ENCODE measurements around the gene PHOX2A.

The PHOX2A gene

DNA sequence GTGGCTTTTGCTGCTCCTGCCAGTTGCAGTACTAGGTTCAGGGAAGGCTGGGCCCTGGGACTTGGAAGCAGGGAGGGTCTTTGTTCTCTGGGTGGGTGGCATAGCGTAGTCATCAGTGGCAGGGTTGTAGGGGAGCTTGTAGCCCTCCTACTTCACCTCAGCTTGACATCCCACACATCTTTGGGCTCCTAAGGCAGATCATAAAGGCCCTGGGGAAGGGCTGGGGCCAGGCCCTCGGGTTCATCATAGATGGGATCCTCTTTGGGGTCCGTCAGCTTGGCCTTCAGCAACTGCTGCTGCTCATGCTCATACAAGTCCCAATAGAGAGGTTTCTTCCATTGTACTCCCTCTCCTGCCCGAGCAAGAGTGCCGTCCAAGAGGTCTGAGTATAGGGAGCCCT lies 6.0 kb upstream of the PHOX2A start:
- no peak for DNase-seq (ENCODE audit: low read depth, low spot score)

DNA sequence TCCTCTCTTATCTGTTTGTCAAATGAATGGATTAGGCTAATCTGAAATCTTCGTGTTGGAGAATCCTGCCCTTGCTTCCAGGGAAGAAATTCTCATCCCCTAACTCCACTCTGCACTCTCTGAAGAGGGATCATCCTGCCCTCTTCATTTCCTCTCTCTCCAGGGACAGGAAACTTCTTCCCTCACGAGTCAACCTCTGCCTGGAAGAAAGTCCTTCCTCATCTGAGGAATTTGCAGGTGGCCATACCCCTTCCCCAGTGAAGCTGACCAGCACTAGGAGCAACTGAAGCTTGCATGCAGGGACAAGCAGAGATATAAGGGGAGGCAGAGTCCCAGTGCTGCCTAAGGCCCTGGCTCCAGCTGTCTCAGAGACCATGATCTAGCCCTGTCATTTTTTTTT lies 3.6 kb upstream of the PHOX2A start:
- no peak for DNase-seq (ENCODE audit: low read depth, low spot score)

DNA sequence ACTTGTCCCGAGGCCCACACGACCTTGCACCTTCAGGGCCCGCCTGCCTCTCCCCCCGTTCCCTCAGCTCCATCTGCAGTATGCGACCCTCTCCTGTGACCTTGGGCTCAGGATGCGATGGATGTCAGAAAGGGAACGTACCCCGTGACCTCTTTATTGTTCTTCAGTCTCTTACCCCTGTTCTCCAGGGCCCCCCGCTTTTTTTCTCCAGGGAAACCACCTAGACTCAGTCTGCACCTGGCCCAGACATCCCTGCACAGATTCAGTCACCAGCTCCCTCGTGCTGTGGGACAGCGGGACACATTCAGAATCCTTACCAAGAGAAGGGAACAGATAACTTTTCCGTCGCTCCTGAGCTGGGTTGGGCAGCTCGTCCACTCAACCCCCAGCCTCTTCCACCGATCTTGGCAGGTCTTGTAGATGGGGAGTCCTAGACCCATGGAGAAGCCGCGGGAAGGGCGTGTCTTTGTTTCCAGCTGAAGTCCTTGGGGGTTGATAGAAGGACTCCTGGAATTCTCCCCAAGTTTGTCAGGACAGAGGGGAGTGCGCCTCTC lies 1.4 kb upstream of the PHOX2A start:
- no peak for DNase-seq (ENCODE audit: low read depth, low spot score)

DNA sequence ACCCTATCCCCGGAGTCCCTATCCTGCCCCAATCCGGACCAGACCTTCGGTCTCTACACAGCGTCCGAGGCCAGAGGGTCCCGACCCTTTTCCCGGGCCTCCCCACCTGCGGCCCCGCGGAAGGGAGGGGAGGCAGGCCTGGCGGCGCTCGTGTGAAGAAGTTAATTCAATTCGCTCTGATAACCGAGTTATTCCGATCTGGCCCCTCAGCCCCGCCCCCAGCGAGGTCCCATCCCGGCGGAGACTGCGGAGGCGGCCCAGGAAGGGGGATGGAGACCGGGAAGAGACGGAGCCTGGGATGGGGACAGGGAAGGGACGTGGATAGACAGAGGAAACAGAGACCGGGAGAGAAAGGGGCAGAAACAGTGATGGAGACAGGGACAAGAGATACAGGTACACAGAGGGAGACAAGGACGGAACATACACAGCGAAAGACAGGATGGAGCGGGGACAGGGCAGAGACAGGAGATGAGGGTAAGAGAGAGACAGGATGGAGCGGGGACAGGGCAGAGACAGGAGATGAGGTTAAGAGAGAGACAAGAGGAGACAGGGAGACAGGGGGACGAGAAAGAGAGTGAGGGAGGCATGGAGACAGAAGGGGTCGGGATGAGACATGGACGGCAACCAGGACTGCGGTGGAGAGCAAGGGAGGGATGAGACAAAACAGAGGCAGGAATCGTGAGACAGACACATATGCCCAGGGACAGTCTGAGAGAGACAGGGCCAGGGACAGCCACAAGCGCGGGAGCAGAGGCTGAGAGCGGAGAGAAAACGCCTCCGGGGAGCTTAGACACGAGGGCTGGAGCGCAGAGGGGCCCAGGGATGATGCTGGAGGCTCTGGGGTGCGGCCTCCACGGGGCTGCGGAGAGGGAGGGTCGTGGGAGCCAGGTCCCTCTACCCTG lies 636 bp upstream of the PHOX2A start:
- no peak for DNase-seq (ENCODE audit: low read depth, low spot score)

DNA sequence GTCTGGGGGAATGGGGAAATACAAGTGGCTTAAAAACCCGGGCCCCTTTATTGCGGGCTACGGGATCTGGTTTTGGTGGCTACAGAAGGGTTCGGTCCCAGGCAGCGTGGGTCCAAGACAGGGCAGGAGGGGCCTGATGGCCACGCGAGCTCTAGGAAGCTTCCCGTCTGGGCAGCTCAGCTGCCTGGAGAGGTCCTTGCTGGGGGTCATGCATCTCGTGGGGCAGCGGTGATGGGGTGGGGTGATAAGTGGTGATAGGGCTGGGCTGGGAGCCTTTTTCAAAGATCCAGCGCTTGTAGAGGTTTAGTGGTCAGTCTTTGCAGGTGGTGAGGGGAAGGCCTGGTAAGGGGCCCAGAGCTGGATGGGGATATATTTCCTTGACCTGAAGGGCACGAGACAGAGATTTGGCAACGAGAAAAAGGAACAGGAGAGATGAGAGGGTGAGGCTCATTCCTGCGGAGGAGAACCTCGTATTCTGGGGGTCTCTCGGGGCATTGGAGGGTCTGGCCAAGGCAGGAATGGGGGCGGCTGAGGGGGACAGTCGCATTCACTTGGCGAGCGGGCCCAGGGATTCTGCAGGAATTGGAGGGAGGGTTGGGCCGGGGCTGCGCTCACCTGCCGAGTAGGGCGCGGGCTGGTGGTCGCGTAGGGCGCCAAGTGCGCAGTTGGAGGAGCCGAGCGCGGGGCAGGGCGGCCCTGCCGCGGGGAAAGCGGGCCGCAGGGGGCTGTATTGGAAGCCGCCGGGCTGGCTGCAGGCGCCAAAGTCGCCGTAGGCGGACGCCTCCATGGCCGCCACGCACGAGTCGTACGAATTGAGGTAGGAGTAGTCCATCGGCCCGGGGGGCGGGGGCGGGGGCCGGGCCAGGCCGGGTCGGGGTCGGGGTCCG lies 560 bp downstream of the PHOX2A start:
- DNase-seq (ENCODE audit: low read depth, low spot score): no peak

DNA sequence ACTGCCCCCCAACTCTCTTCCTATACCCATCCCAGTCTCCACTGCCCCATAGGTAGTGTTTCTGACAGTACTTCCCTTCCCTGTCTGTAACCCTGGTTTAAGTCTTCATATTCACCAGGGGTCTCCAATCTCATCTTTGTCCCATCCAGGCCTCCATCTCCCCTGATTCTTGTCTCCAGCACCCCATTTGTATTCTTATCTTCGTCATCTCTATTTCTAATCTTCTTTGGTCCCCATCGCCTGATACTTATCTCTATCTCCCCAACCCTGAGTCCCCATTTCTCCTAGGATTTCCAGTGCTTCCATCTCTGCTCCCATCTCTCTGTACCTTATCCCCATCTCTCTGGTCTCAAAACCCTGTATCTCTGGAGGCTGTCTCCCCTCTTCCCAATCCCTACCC lies 1.8 kb downstream of the PHOX2A start:
- no peak for DNase-seq (ENCODE audit: low read depth, low spot score)

DNA sequence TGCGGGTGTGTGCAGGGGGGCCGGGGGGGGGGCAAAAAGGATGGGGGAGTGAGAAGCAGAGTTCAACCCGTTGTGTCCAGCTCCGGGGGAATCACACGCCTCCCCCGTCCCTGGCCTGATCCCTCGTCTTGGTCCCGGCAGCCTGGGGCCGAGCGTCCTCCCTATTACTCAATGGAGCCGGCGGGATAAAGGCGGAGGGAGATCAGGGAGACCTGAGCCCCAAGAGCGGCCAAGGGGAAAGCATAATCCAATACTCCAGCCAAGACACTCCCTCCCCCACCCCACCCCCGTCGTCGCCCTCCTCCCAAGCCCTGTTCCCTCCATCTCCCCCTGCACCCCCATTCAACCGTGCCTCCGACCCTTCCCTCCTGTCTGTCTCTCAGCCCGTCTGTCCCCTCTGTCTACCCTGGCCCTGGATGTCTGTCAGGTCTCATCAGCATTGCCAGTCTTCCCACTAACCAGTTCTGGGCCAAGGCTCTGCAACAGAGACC lies 2.6 kb downstream of the PHOX2A start:
- no peak for DNase-seq (ENCODE audit: low read depth, low spot score)

DNA sequence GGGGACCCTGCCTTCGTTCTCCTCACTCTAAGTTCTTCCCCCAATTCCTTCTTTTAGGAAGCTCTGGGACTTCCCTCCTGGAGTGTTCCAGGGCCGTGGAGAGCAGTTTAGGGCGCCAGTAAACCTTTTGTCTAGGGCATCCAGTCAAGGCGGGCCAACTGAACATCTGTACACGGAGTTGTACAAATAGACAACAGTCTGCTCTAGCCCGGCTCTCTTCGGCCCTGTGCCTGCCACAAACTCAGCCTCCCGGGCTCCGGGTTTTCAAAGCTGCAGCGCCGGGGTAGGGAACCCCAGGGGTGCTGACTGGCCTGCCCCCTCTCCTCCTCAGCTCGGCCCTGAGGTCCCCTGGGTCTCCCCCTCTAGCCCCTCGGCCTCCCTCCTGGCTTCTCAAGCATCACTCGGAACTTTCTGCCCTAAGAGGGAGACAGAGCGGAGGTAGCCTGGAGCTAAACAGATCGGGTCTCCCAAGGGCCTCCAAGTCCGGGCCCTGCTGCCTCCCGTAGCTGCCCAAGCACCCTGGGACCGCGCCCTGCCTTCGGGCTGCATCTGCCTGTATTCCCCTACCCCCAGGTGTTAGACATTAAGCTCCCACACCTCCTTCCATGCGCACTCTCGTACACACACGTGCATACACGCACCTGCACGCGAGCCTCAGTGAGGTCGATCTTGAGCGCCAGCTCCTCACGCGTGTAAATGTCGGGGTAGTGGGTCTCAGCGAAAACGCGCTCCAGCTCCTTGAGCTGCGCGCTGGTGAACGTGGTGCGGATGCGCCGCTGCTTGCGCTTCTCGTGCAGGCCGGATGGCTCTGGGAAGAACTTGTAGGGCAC lies 3.3 kb downstream of the PHOX2A start:
- no peak for DNase-seq (ENCODE audit: low read depth, low spot score)

DNA sequence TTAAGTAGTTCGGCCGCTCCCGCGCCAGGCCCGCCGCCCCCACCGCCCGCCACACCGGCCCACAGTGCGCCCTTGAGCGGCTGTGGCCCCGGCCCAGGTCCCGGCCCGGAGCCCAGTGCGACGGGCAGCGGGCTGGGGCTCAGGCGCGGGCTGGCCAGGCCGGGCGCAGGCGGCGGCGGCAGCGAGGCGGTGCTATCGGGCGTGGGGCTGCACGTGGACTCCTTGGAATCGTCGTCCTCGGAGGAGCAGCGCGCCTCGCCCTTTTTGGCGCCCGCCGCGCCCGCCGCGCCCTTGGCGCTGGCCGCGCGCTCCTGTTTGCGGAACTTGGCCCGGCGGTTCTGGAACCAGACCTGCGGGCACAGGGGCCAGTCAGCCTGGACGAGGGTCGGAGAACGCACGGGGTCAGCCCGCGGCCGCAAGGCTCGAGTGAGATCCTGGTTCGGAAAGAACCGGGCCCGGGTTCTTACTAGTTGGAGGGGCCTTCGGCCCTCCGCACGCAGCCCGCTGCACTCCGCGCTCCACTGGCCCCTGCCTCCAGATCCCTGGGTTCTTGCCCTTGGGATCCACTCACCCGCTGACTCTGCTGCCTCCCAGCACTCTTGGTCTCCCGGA lies 4.0 kb downstream of the PHOX2A start:
- no peak for DNase-seq (ENCODE audit: low read depth, low spot score)

DNA sequence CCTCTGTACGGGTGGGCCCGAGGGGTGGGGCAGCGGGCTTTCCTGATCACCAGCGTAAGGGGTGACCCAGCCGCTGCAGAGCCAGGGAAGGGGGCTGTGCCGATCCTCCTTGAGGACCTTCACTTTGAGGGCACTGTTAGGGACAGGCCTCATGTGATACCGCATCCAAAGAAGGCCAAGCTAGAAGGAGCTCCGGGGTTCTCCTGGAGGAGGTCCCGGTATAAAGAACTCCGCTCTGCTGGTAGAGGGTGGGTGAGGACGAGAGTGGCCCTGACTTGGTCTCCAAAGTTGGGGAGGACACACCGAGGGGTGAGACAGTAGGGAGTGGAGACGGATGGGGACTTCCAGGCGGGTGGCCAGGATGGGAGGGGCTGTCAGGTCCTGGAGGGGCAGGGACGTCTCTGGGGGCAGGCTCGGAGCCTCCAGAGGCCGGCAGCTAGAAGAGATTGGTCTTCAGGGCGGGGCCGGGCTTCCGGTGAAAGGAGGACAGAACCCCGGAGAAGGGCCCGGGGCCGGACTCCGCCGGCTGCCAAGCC lies 4.6 kb downstream of the PHOX2A start:
- no peak for DNase-seq (ENCODE audit: low read depth, low spot score)

DNA sequence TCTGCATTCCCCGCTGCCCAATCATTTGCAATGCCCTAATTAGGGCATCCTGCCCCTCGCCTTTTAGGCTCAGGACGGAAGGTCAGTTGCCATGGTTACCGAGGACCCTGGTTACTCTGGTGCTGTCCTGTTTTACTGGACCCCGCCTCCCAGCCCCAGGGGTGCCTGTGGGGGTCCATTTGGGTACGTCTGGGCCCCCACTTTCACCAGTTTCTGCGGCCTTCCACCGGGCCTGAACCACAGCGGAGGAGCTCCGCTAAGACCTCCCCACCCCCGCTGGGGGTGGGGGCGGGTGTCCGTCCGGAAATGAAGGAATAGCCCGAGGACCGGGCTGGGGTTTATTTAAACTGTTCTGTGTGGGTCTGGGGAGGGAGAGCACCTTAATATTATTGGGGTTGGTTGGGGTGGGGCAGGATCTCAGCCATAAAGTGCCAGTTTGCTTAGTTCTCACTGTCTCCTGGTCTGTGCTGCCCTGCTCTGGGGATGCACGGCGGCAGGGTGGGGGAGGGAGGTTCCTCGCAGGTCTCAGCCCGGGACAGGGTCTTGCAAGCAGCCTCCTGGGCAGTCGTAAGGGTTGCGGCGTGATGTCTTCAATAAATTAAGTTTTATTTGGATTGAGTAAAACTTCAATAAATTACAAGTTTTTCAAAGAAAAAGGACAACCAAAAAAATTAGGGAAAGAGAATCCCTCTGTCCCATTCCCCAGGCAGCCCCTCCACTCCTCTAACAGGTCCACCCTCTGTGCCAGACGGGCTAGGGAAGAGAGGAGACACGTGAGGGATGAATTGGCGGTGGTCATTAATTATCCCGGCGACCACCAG lies 5.3 kb downstream of the PHOX2A start:
- DNase-seq (ENCODE audit: low read depth, low spot score): no peak

DNA sequence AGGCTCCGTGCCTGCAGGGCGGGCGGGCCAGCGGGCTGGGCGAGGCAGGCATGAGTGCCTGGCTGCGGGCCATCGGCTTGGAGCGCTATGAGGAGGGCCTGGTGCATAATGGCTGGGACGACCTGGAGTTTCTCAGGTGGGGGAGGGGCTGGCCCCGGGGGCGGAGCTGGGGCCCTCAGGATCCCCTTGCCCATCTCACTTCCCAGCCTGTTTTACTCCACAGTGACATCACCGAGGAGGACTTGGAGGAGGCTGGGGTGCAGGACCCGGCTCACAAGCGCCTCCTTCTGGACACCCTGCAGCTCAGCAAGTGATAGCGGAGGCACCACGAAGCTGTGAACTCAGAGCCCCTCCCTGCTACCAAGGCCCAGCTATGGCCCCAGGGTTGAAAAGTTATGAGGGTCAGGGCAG lies 5.9 kb downstream of the PHOX2A start:
- no peak for DNase-seq (ENCODE audit: low read depth, low spot score)

DNA sequence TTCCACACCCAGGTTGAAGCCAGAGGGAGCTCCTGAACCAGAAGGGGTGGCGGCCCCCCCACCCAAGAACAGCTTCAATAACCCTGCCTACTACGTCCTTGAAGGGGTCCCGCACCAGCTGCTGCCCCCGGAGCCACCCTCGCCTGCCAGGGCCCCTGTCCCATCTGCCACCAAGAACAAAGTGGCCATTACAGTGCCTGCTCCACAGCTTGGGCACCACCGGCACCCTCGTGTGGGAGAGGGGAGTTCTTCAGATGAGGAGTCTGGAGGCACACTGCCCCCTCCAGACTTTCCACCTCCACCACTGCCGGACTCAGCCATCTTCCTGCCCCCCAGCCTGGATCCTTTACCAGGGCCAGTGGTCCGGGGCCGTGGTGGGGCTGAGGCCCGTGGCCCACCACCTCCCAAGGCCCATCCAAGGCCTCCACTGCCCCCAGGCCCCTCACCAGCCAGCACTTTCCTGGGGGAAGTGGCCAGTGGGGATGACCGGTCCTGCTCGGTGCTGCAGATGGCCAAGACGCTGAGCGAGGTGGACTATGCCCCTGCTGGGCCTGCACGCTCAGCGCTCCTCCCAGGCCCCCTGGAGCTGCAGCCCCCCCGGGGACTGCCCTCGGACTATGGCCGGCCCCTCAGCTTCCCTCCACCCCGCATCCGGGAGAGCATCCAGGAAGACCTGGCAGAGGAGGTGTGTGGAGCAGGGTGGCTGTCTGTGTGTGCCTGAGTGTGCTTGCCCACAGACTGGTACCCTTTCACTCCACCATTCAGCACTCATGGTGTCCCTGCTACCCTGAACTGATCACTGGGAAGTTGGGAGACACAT lies 6.7 kb downstream of the PHOX2A start:
- DNase-seq (ENCODE audit: low read depth, low spot score): no peak

DNA sequence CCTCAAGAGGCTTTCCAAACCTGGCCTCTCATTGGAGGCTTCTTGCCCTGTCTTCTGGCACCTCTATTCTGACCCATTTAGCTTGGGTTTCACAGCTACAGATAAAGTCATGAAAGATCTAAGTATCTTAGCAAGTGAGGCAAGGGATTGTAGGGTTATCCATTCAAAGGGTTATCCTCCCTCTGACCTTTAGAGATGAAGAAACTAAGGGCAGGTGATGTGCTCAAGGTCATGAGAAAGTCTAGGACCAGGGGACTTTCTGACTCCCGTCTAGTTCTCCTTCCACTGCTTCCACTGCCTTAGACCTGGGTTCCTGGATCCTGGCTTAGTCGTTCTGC lies 7.2 kb downstream of the PHOX2A start:
- DNase-seq (ENCODE audit: low read depth, low spot score): no peak

DNA sequence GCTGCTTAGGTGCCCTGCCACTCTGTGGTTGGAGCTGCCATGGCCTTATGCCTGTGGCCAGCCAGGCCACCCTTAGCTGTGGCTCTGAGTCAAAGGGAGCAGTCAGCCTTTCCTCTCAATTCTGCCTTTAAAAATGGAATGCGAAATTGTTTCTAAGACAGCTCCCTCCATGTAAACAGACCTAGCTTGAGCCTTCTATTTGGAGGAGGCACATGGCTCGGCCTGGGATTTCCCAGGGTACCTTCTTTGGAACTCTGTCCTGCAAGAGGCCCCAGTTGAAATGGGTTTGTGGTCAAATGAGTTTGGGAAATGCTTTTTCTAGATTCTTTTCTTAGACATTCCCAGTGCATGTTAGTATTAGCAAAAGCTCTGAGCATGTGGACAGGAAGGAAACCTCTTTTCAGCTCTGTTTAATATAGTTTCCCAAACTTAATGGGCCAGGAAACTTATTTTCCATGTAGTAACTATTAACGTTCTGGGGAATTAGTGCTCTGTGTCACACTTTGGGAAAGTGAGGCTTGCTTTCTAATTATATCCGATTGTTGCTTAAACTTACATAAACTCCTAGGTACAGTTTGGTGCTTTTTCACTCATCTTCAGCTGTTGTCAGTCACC lies 7.8 kb downstream of the PHOX2A start:
- DNase-seq (ENCODE audit: low read depth, low spot score): no peak

DNA sequence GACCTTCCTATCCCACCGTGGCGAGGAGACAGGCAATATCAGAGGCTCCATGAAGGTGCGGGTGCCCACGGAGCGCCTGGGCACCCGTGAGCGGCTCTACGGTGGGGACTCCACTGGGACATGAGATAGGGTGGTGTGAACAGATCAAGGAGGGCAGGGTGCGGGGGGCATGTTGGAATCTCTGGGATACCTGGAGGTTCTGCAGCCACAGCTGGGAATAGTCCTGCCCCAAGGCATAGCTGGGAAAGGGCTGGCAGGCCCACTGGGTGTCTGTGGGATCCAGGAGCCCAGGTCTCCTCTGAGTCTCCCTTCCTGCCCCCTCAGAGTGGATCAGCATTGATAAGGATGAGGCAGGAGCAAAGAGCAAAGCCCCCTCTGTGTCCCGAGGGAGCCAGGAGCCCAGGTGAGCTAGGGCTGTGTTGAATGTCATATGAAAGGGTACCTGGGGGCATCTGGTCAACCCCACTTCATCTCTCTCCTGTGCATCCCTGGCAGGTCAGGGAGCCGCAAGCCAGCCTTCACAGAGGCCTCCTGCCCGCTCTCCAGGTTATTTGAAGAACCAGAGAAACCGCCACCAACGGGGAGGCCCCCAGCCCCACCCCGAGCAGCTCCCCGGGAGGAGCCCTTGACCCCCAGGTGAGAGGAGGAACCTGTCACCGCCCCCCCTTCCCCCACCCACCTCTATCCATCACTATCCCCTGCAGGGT lies 8.5 kb downstream of the PHOX2A start:
- no peak for DNase-seq (ENCODE audit: low read depth, low spot score)

DNA sequence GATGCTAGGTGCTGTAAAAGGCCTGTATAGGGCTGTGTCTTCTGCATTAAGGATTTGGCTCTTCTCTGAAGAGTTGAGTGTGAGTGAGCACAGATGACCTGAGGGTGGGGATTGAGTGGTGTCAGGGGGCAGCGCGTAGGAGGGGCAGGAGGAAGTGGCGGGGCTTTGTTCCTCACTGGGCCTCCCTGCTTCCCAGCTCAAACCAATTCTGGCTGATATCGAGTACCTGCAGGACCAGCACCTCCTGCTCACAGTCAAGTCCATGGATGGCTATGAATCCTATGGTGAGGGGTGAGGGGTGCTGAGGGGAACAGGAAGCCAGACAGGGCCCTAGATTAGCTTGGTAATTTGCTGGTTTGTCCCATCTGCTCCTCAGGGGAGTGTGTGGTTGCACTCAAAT lies 9.1 kb downstream of the PHOX2A start:
- DNase-seq (ENCODE audit: low read depth, low spot score): no peak

DNA sequence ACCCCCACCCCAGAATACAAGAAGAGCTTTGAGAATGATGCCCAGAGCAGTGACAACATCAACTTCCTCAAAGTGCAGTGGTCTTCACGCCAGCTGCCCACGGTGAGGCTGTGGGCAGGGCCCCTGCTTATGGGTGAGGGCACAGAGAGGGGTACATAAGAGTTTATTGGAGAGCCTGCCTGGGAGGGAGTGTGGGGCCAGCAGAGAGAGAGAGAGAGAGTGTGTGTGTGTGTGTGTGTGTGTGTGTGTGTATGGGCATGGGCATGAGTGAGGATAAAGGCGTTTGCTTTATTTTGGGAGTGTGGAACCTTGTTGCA lies 9.5 kb downstream of the PHOX2A start:
- no peak for DNase-seq (ENCODE audit: low read depth, low spot score)

All from smooth muscle cell of the brain vasculature (primary cell).